HG03280 (cell line): ENCODE data around the gene TMSB4X.
"Not testable (repeated sequence)": the region's sequence is repeated elsewhere in the genome, so short reads cannot be mapped to it uniquely, and the experiment has no call there.

Source experiments
- ATAC-seq: cut with Tn5 transposase; IDR thresholded peaks from one replicate; pipeline ENCODE4 v1.9.1; 2021; ENCODE audit warnings: mild to moderate bottlenecking, moderate library complexity; ENCODE audit not compliant: unreplicated experiment

TMSB4X gene

DNA sequence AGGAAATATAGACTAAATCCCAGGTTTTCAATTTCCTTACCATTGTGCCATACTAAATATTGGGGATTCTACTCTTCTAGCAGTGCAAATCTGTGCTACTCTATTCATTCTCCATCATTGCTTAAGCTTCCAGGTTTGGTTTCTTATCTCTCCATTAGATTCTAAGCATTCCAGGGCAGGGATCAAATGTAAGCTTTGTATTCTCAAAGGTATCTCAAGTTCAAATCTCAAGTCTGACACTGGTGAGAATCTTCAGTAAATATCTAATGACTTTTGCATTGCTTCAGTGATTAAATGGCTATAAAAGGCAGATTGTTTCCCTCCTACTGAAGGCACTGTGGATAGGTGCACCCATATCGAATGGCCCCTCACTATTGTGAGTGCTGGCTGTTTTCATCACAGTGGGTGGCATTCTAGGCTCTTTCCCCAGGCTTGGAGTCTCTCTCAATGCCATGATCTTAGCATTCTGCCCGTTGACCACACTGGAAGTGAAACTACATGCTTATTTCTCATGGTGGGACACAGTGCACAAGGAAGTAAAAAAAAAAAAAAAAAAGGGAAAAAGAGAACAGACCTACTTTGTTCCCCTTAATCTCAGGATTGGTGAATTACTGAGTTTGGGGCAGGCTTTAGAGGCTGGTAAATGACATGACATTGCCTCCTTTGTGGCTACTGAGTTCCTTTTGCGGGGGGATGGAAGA, 40.8 kb downstream of the TMSB4X start:
- ATAC-seq, result no peak

DNA sequence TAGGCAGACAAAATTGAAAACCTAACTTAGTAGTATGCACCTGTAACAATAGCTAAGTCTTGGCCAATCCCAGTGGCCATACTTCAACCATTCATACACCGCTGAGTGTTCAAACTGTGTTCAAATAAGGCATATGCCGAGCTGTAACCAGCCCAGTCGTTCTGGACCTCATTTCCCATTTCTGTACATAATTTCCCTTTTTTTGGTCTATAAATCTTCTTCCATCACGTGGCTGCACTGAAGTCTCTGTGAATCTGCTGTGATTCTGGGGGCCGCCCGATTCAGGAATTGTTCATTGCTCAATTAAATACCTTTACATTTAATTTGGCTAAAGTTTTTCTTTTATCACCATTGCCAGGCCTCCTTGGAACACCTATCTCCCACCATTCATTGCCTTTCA, 41.8 kb downstream of the TMSB4X start:
- ATAC-seq, result not testable (repeated sequence)

GRCh38 chrX:13022926-13023325, 48.0 kb downstream of the TMSB4X start:
- ATAC-seq, result no peak

DNA sequence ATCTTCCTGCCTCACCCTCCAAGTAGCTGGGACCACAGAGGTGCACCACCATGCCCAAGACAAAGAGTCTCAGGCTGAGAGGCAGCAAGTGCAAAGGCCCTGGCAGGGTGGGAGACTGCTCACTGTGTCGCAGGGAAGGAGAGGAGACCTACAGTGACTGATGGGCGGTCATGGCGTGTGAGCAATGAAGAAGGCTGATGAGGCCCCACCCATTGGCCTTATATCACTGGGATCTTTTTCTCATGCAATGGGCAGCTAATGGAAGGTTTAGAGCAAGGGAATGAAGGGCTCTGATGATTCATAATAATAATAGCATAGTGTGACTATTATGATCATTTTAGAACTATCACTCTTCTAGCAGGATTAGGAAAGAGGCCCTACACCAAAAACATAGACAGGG, 48.7 kb downstream of the TMSB4X start:
- ATAC-seq, result no peak

DNA sequence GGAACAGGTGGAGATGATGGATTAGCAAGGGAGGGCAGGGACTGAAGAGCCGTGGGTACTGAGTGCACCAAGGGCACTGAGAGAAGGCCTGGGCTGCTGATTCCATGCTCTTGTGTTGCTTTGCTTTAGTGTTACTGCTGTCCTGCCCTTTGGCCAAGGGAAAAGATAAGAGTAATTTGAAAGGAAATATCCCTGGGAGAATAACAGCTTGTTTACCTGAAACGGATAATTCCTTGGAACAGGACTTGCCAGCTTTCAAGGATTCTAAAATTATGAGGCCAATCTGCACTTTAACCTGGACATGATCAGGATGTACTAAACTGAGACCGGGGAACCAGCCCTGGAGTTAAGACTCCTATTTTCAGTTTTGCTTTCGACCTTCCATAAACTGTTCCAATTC, 49.1 kb downstream of the TMSB4X start:
- ATAC-seq, result no peak

DNA sequence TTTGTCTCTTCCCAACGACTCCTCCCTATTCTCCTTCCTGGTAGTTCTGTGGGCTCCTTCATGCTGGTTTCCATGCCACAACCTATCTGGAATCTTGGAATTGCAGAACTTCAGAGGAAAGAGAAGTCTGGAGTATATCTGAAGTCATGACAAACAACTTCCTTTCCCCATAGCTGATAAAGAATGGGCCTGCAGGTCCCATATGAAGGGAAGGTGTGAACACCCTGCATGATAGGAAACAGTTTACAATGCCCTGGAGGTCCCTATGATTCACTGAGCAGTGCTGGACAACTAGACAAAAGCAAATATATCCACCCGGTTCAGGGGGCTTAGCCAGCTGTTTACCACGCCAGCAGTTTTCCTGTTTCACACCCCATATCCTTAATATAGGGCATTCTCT, 50.1 kb downstream of the TMSB4X start:
- no peak for ATAC-seq
